ENCODE measurements around the gene DCAF12. TPM values are rescaled to one million over a fixed set of nuclear protein-coding genes. Genes with fewer than 3 reads are reported as not detected.

Gene DCAF12
- total RNA-seq, 4 donors from 2014 or later, result 17.9 to 25.0 (median 21.9) TPM

- no peaks in the 10 kb centered on the region for H3K9me3 ChIP-seq
- no peaks in the 10 kb centered on the region for H3K36me3 ChIP-seq
- no peaks in the 10 kb centered on the region for H3K27me3 ChIP-seq
- peaks cover 10 to 17% (median 11%) of the 10 kb centered on the region in 4 donors for H3K4me1 ChIP-seq
- H3K27ac ChIP-seq (replicated peaks in 1 of 4), result no peak overlapping the region
- TF ChIP-seq POLR2A (IDR thresholded peaks at IDR 0.05; ENCODE audit: low read depth) (no peak), CTCF (IDR thresholded peaks at IDR 0.05) (no peak), POLR2AphosphoS5 (IDR thresholded peaks at IDR 0.05) (no peak), EP300 (IDR thresholded peaks at IDR 0.05) (no peak)
- no peak overlapping the region for H3K4me3 ChIP-seq
- 84% methylated on average over 2 of the region's 2 CpGs for WGBS
- intact Hi-C loops (cut with DNase I), result no loop called here
- no peak for DNase-seq (ENCODE audit: extremely low spot score)
Observed at GRCh38 chr9:34079181-34079580, 47.3 kb downstream of the DCAF12 start.

GRCh38 chr9:34072868-34073590 lies 53.5 kb downstream of the DCAF12 start:
- no peak for DNase-seq (ENCODE audit: extremely low spot score)
- peak; percentile 32 to 35 for TF ChIP-seq POLR2AphosphoS5 (IDR thresholded peaks at IDR 0.05)
- no peak for TF ChIP-seq POLR2A (IDR thresholded peaks at IDR 0.05; ENCODE audit: low read depth)
- Histone ChIP-seq H3K36me3 (no peaks in the 10 kb centered on the region), H3K4me3 (no peak overlapping the region), H3K4me1 (peaks cover 0 to 22% (median 22%) of the 10 kb centered on the region in 4 donors), H3K27me3 (no peaks in the 10 kb centered on the region), H3K9me3 (no peaks in the 10 kb centered on the region), H3K27ac (replicated peaks in 1 of 4) (peak overlapping the region; percentile 50 to 65 (median 60))
- intact Hi-C loops (cut with DNase I), result no loop called here
- 69% methylated on average over 3 of the region's 5 CpGs for WGBS

GRCh38 chr9:34072410-34072809 lies 54.1 kb downstream of the DCAF12 start:
- Histone ChIP-seq H3K4me3 (no peak overlapping the region), H3K4me1 (peaks cover 0 to 22% (median 22%) of the 10 kb centered on the region in 4 donors), H3K27me3 (no peaks in the 10 kb centered on the region), H3K36me3 (no peaks in the 10 kb centered on the region), H3K27ac (replicated peaks in 1 of 4) (peak overlapping the region; percentile 50 to 65 (median 60)), H3K9me3 (no peaks in the 10 kb centered on the region)
- no peak for TF ChIP-seq POLR2A (IDR thresholded peaks at IDR 0.05; ENCODE audit: low read depth)
- no peak for DNase-seq (ENCODE audit: extremely low spot score)
- WGBS, result 92% methylated on average over 2 of the region's 2 CpGs
- intact Hi-C loops (cut with DNase I), result no loop called here

GRCh38 chr9:34070606-34071324 lies 55.7 kb downstream of the DCAF12 start:
- no peak for DNase-seq (ENCODE audit: extremely low spot score)
- Histone ChIP-seq H3K9me3 (no peaks in the 10 kb centered on the region), H3K36me3 (no peaks in the 10 kb centered on the region), H3K4me3 (no peak overlapping the region), H3K27ac (replicated peaks in 1 of 4) (no peak overlapping the region), H3K27me3 (no peaks in the 10 kb centered on the region), H3K4me1 (peaks cover 0 to 22% (median 22%) of the 10 kb centered on the region in 4 donors)
- intact Hi-C loops (cut with DNase I), result no loop called here
- 79% methylated on average over 5 of the region's 5 CpGs for WGBS
- no peak for TF ChIP-seq POLR2AphosphoS5 (IDR thresholded peaks at IDR 0.05)
- no peak for TF ChIP-seq POLR2A (IDR thresholded peaks at IDR 0.05; ENCODE audit: low read depth)
- no peak for TF ChIP-seq EP300 (IDR thresholded peaks at IDR 0.05)
- no peak for TF ChIP-seq CTCF (IDR thresholded peaks at IDR 0.05)

- TF ChIP-seq EP300 (IDR thresholded peaks at IDR 0.05) (no peak), POLR2AphosphoS5 (IDR thresholded peaks at IDR 0.05) (no peak), CTCF (IDR thresholded peaks at IDR 0.05) (no peak)
- no peaks in the 10 kb centered on the region for H3K9me3 ChIP-seq
- H3K4me1 ChIP-seq, result peaks cover 0 to 22% (median 22%) of the 10 kb centered on the region in 4 donors
- H3K27ac ChIP-seq (replicated peaks in 1 of 4), result no peak overlapping the region
- WGBS, result 87% methylated on average over 6 of the region's 6 CpGs
- intact Hi-C loops (cut with DNase I), result no loop called here
- no peaks in the 10 kb centered on the region for H3K36me3 ChIP-seq
- H3K27me3 ChIP-seq, result no peaks in the 10 kb centered on the region
- H3K4me3 ChIP-seq, result no peak overlapping the region
- DNase-seq (ENCODE audit: extremely low spot score), result no peak
Observed at GRCh38 chr9:34069831-34070230, 56.7 kb downstream of the DCAF12 start.

Measured in esophagus muscularis mucosa (tissue), 4 donors.